ENCODE results near the gene AGBL4.

- TF ChIP-seq ZNF674 (CRISPR knock-in tag; IDR thresholded peaks at IDR 0.05; ENCODE audit: low read depth) (no peak), KLF11 (CRISPR knock-in tag; IDR thresholded peaks at IDR 0.05) (no peak), SMC3 (IDR thresholded peaks at IDR 0.05; ENCODE audit: low read length) (no peak), PHF8 (CRISPR knock-in tag; IDR thresholded peaks at IDR 0.05) (no peak), ZNF12 (CRISPR knock-in tag; IDR thresholded peaks at IDR 0.05) (no peak)
- TF ChIP-seq, protein P1, sequence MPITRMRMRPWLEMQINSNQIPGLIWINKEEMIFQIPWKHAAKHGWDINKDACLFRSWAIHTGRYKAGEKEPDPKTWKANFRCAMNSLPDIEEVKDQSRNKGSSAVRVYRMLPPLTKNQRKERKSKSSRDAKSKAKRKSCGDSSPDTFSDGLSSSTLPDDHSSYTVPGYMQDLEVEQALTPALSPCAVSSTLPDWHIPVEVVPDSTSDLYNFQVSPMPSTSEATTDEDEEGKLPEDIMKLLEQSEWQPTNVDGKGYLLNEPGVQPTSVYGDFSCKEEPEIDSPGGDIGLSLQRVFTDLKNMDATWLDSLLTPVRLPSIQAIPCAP (CRISPR knock-in tag; IDR thresholded peaks at IDR 0.05; ENCODE audit: low read depth) = no peak
- TF ChIP-seq, protein P2, sequence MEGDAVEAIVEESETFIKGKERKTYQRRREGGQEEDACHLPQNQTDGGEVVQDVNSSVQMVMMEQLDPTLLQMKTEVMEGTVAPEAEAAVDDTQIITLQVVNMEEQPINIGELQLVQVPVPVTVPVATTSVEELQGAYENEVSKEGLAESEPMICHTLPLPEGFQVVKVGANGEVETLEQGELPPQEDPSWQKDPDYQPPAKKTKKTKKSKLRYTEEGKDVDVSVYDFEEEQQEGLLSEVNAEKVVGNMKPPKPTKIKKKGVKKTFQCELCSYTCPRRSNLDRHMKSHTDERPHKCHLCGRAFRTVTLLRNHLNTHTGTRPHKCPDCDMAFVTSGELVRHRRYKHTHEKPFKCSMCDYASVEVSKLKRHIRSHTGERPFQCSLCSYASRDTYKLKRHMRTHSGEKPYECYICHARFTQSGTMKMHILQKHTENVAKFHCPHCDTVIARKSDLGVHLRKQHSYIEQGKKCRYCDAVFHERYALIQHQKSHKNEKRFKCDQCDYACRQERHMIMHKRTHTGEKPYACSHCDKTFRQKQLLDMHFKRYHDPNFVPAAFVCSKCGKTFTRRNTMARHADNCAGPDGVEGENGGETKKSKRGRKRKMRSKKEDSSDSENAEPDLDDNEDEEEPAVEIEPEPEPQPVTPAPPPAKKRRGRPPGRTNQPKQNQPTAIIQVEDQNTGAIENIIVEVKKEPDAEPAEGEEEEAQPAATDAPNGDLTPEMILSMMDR (CRISPR knock-in tag; IDR thresholded peaks at IDR 0.05) = no peak
These were observed 1099.7 kb downstream of the AGBL4 start for GRCh38 chr1:48924099-48924498.
